ENCODE data around the gene RTN4R.
"Not testable (repeated sequence)": the region's sequence is repeated elsewhere in the genome, so short reads cannot be mapped to it uniquely, and the experiment has no call there.

Gene RTN4R

DNA sequence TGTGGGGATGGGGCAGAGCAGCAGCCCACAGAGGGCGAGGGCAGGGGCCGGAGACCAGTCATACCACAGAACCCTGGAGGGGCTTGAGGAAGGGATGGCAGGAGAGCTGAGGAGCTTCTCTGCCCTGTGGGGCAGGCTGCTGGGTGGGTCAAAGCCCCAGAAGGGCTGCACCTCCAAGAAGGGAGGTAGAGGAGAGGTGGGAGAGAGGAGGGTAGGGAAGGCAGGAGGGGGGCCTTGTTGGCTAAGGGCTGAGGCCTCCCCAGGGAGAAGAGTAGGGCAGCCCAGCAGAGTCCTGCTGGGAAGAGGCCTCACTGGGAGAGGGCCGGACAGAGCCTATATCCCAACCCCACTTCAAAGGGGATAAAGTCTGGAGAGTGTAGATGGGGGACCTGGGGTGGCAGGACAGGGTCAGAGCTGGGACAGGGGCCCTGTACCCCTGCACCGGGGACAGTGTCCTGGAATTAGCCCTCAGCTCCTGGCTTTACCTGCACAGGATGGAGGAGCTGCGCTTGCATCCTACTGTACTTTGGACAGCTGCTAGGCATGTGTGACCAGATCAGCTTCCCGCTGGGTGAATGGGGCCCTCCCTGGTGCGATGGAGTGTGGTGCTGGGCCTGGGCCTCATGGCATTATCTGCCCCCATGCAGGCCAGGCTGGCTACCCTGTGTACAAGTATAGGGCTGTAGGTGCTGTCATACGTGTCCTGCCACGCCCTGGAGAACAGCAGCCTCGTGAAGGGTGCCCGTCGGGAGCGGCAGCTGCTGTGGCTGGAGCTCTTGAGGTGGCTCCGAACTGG lies 44.5 kb upstream of the RTN4R start:
- H3K9me2 ChIP-seq (replicated peaks; ENCODE audit: low read depth, low read length), result no peaks in the 10 kb centered on the region
- H3F3A ChIP-seq (ENCODE audit: low read depth), result no peaks in the 10 kb centered on the region
- no peak overlapping the region for H3K4me2 ChIP-seq (ENCODE audit: low read depth, low read length, poor library complexity, severe bottlenecking)

DNA sequence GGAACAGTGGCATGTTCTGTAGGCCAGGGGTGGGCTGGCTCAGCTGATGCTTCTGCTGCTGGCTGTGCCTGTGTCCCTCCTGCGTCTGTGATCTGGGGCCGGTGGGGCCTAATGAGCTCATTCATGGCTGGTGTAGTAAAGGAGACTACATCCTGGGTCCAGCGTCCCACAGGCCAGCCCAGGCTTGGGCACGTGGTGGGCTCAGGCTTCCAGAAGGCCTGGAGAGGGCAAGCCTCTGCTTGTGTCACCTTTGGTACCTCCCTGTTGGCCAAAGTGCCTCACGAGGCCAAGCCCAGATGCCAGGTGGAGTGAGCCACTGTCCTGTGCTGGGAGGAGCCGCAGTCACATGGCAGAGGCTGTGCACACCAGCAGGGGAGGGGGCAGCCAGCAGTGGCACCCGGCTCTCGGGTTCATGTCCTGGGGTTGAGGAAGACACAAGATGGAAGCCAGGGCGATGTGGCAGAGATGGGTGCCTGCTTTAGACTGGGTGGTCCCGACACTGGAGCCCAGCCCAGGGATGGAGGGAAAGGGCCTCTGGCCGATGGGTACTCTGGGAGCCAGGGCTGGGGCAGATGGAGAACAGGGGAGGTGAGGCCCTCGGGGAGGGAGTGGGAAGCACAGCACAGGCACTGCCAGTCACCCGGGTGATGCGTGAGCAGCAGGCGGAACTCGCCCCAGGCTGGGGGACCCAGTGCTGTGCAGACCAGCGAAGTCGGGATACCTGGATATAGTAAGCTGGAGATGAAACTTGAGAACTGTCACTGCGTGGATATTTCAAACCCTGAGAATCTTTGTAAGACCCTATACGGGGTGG lies 43.3 kb upstream of the RTN4R start:
- H3K9ac ChIP-seq (ENCODE audit: low read depth, low read length, poor library complexity, severe bottlenecking); H3K4me2 ChIP-seq (ENCODE audit: low read depth, low read length, poor library complexity, severe bottlenecking); H3K36me3 ChIP-seq (ENCODE audit: insufficient read depth, low read length); H3K27me3 ChIP-seq (ENCODE audit: insufficient read depth, low read length, poor library complexity, severe bottlenecking); H3K4me1 ChIP-seq (ENCODE audit: insufficient read depth, low read length, poor library complexity, severe bottlenecking); H3F3A ChIP-seq (ENCODE audit: low read depth); H3K9me3 ChIP-seq (ENCODE audit: insufficient read depth, low read depth, low read length); H3K79me2 ChIP-seq (ENCODE audit: insufficient read depth, low read length); H3K4me3 ChIP-seq (ENCODE audit: low read length, poor library complexity, severe bottlenecking); H3K9me2 ChIP-seq (replicated peaks; ENCODE audit: low read depth, low read length); H2AFZ ChIP-seq (ENCODE audit: low read length); H4K20me1 ChIP-seq (ENCODE audit: insufficient read depth, low read length, poor library complexity, severe bottlenecking): not testable (repeated sequence)

More for the DNA sequence above, 44.5 kb upstream of the RTN4R start:
- no peaks in the 10 kb centered on the region for H3K9me3 ChIP-seq (ENCODE audit: insufficient read depth, low read depth, low read length)
- no peak overlapping the region for H3K4me3 ChIP-seq (ENCODE audit: low read length, poor library complexity, severe bottlenecking)
- no peak overlapping the region for H2AFZ ChIP-seq (ENCODE audit: low read length)
- no peaks in the 10 kb centered on the region for H3K27me3 ChIP-seq (ENCODE audit: insufficient read depth, low read length, poor library complexity, severe bottlenecking)
- TF ChIP-seq EZH2phosphoT487 (IDR thresholded peaks at IDR 0.05; ENCODE audit: borderline replicate concordance), result no peak
- TF ChIP-seq, protein P1, sequence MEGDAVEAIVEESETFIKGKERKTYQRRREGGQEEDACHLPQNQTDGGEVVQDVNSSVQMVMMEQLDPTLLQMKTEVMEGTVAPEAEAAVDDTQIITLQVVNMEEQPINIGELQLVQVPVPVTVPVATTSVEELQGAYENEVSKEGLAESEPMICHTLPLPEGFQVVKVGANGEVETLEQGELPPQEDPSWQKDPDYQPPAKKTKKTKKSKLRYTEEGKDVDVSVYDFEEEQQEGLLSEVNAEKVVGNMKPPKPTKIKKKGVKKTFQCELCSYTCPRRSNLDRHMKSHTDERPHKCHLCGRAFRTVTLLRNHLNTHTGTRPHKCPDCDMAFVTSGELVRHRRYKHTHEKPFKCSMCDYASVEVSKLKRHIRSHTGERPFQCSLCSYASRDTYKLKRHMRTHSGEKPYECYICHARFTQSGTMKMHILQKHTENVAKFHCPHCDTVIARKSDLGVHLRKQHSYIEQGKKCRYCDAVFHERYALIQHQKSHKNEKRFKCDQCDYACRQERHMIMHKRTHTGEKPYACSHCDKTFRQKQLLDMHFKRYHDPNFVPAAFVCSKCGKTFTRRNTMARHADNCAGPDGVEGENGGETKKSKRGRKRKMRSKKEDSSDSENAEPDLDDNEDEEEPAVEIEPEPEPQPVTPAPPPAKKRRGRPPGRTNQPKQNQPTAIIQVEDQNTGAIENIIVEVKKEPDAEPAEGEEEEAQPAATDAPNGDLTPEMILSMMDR (conservative IDR thresholded peaks at IDR 0.05; ENCODE audit: low read length), result no peak
- no peak overlapping the region for H3K9ac ChIP-seq (ENCODE audit: low read depth, low read length, poor library complexity, severe bottlenecking)
- H4K20me1 ChIP-seq (ENCODE audit: insufficient read depth, low read length, poor library complexity, severe bottlenecking), result peaks cover 2% of the 10 kb centered on the region
- H3K4me1 ChIP-seq (ENCODE audit: insufficient read depth, low read length, poor library complexity, severe bottlenecking), result peaks cover 5% of the 10 kb centered on the region
- peaks cover 12% of the 10 kb centered on the region for H3K79me2 ChIP-seq (ENCODE audit: insufficient read depth, low read length)
- H3K36me3 ChIP-seq (ENCODE audit: insufficient read depth, low read length), result no peaks in the 10 kb centered on the region

DNA sequence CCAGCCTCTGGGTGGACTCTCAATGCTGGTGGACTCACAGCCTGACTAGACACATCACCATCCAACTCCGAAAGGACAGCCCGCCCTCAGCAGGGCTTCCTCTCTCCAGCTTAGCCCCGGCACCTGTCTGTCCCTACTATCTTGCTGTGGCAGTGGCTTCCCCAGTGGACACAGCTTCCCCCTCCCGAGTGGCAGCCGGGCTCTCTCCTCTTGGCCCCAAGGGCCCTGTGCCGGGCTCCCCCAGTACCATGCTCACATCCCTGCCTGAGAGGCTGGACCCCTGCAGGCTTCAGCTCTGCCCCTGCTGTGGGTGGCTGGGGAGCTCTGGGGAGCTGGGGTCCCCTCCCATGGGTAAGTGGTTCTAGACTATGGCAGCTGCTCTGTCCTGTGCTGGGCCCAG lies 42.7 kb upstream of the RTN4R start:
- not testable (repeated sequence) for H3K27me3 ChIP-seq (ENCODE audit: insufficient read depth, low read length, poor library complexity, severe bottlenecking); H3K9ac ChIP-seq (ENCODE audit: low read depth, low read length, poor library complexity, severe bottlenecking); H3K4me1 ChIP-seq (ENCODE audit: insufficient read depth, low read length, poor library complexity, severe bottlenecking); H3F3A ChIP-seq (ENCODE audit: low read depth); H3K36me3 ChIP-seq (ENCODE audit: insufficient read depth, low read length); H4K20me1 ChIP-seq (ENCODE audit: insufficient read depth, low read length, poor library complexity, severe bottlenecking); H3K79me2 ChIP-seq (ENCODE audit: insufficient read depth, low read length); H3K4me2 ChIP-seq (ENCODE audit: low read depth, low read length, poor library complexity, severe bottlenecking); H3K4me3 ChIP-seq (ENCODE audit: low read length, poor library complexity, severe bottlenecking); H3K9me3 ChIP-seq (ENCODE audit: insufficient read depth, low read depth, low read length); H2AFZ ChIP-seq (ENCODE audit: low read length); H3K9me2 ChIP-seq (replicated peaks; ENCODE audit: low read depth, low read length)

DNA sequence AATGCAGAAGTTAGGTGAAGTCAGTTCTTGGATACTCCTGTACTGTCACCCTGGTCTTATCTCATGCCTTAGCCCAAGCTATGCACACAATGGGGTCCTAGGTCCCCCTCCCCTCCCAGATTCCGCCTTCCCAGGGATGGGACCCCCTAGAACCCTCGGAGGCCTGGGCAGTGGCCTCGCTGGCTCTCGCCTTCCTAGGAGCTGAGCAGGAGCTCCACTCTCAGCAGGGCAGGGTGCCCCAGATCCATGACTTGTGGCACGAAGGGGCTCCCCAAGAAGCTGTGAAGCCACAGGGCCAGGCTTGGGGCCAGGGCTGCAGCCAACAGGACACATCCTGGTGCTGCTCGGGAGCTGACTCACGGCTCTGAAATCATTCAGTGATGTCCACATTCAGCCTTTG lies 42.1 kb upstream of the RTN4R start:
- H2AFZ ChIP-seq (ENCODE audit: low read length); H3K27me3 ChIP-seq (ENCODE audit: insufficient read depth, low read length, poor library complexity, severe bottlenecking); H3K9me3 ChIP-seq (ENCODE audit: insufficient read depth, low read depth, low read length); H3K4me3 ChIP-seq (ENCODE audit: low read length, poor library complexity, severe bottlenecking); H3K9ac ChIP-seq (ENCODE audit: low read depth, low read length, poor library complexity, severe bottlenecking); H3K9me2 ChIP-seq (replicated peaks; ENCODE audit: low read depth, low read length); H3F3A ChIP-seq (ENCODE audit: low read depth); H3K79me2 ChIP-seq (ENCODE audit: insufficient read depth, low read length); H4K20me1 ChIP-seq (ENCODE audit: insufficient read depth, low read length, poor library complexity, severe bottlenecking); H3K4me2 ChIP-seq (ENCODE audit: low read depth, low read length, poor library complexity, severe bottlenecking); H3K36me3 ChIP-seq (ENCODE audit: insufficient read depth, low read length): not testable (repeated sequence)
- H3K4me1 ChIP-seq (ENCODE audit: insufficient read depth, low read length, poor library complexity, severe bottlenecking), result peaks cover 11% of the 10 kb centered on the region

DNA sequence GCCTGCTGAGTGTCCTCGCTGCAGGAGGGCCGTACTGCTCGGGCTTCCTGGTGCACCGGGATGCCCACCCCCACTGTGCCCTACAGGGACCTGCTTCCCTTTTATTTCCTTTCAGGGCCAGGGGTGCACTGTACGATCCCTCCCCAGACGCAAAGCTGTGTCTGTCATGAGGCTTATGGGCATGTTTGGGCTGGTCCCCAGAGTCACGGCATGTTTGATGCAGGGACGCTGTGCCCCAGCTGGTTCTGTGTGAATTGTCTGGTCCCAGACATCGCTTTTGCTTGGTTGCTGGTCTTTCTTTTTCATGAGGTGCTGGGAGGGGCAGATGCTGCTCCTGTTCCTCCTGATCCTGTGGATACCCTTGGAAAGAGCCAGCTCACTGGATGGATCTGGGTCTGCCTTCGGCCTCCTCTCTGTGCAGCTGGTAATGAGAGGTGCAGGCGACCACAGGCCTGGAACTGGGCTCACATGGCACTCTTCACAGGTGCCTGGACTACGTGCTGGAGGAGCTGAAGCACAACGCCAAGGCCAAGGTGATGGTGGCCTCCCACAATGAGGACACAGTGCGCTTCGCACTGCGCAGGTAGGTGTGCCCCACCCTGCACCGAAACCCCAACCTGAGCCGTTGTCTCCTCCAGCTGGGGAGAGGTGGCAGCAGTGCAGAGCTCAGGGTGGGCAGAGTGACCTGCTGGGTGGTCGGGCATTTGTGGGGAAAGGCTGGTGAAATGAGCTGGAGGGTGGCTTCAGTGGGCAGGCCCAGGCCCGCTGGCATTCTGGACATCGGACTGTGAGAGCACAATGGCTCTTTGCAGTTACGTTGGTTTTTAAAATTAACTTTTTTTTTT lies 40.9 kb upstream of the RTN4R start:
- not testable (repeated sequence) for H3K4me2 ChIP-seq (ENCODE audit: low read depth, low read length, poor library complexity, severe bottlenecking); H3K27me3 ChIP-seq (ENCODE audit: insufficient read depth, low read length, poor library complexity, severe bottlenecking); H4K20me1 ChIP-seq (ENCODE audit: insufficient read depth, low read length, poor library complexity, severe bottlenecking); H3K4me3 ChIP-seq (ENCODE audit: low read length, poor library complexity, severe bottlenecking); H3K9me2 ChIP-seq (replicated peaks; ENCODE audit: low read depth, low read length); H3K36me3 ChIP-seq (ENCODE audit: insufficient read depth, low read length); H3K9ac ChIP-seq (ENCODE audit: low read depth, low read length, poor library complexity, severe bottlenecking); H3F3A ChIP-seq (ENCODE audit: low read depth); H2AFZ ChIP-seq (ENCODE audit: low read length); H3K9me3 ChIP-seq (ENCODE audit: insufficient read depth, low read depth, low read length); H3K79me2 ChIP-seq (ENCODE audit: insufficient read depth, low read length)
- peaks cover 11% of the 10 kb centered on the region for H3K4me1 ChIP-seq (ENCODE audit: insufficient read depth, low read length, poor library complexity, severe bottlenecking)

Measured in Loucy (cell line).